Body of pancreas (tissue), 4 donors: ENCODE data around the gene ABCC1. TPM values are rescaled to one million over a fixed set of nuclear protein-coding genes. Genes with fewer than 3 reads are reported as not detected.

Source experiments
- ATAC-seq: fragments of 150-250 bp; one replicate; pipeline ENCODE4 v1.9.1; 2016
- DNase-seq, 4 donors: peaks; one replicate each; pipeline ENCODE4 v3.0.0-alpha.2; 2019
- H3K27ac ChIP-seq, 4 donors: fragments of 200-600 bp; sonication (generic); 1 replicate in 3 of 4; 2 replicates in 1 of 4; pipeline versions ENCODE4 v1.5.1 to v1.6.1; 2016 to 2019; ENCODE audit warnings: mild to moderate bottlenecking in 1 of 4, mixed read lengths in 1 of 4, moderate library complexity in 1 of 4
- H3K27me3 ChIP-seq, 2 donors: fragments of 200-600 bp; sonication (generic); one replicate each; pipeline ENCODE4 v1.6.0; 2016; ENCODE audit warnings: mild to moderate bottlenecking in 1 of 2
- H3K36me3 ChIP-seq, 2 donors: fragments of 200-600 bp; sonication (generic); replicated peaks in 1 of 2; 2 replicates each; pipeline ENCODE4 v1.5.1; 2016; ENCODE audit warnings: low read depth in 2 of 2; ENCODE audit not compliant: insufficient read depth in 1 of 2
- H3K4me1 ChIP-seq: fragments of 200-600 bp; sonication (generic); one replicate; pipeline ENCODE4 v1.6.0; 2016
- H3K4me3 ChIP-seq, 2 donors: fragments of 200-600 bp; sonication (generic); 1 replicate in 1 of 2; 2 replicates in 1 of 2; pipeline ENCODE4 v1.5.1; 2016 to 2019
- H3K9me3 ChIP-seq, 3 donors: fragments of 200-600 bp; sonication (generic); 1 replicate in 2 of 3; 2 replicates in 1 of 3; pipeline ENCODE4 v1.5.1; 2016
- POLR2A ChIP-seq, 3 donors: fragments of 450-650 bp; IDR thresholded peaks; one replicate each; pipeline ENCODE4 v1.6.1; 2016; ENCODE audit warnings: antibody characterized with exemption in 3 of 3, mild to moderate bottlenecking in 2 of 3
- WGBS, 2 donors: methylation state at CpG; one replicate each; pipeline ENCODE4 v1.1.5; 2017; 5-methylcytosine and 5-hydroxymethylcytosine counted together
- intact Hi-C: fragments of 100-400 bp; cut with DNase I; formaldehyde crosslinking; loops from one replicate; pipeline ENCODE4 v1.15.1; 2023
- total RNA-seq, 2 donors: library from RNA; depleted of rRNA; stranded (reverse); fragments of >200 nt; gene quantifications; one replicate each; pipeline ENCODE4 v1.1.0, GENCODE V29; 2016
- TF ChIP-seq, protein P1 (sequence below), 7 experiments: fragments of 450-650 bp in 4 of 7; fragments of 200-600 bp in 3 of 7; sonication (generic) in 3 of 7; IDR thresholded peaks; one replicate each; pipeline ENCODE4 v1.5.1; 2016 to 2019; ENCODE audit warnings: antibody characterized with exemption in 7 of 7

ABCC1 gene
- total RNA-seq, 2 donors from 2014 or later, result 12.7 to 23.1 TPM

- Histone ChIP-seq H3K4me3 (no peak overlapping the region), H3K27me3 (no peaks in the 10 kb centered on the region), H3K4me1 (peaks cover 10% of the 10 kb centered on the region), H3K9me3 (no peaks in the 10 kb centered on the region), H3K27ac (no peak overlapping the region), H3K36me3 (no peaks in the 10 kb centered on the region)
- TF ChIP-seq, protein P1, sequence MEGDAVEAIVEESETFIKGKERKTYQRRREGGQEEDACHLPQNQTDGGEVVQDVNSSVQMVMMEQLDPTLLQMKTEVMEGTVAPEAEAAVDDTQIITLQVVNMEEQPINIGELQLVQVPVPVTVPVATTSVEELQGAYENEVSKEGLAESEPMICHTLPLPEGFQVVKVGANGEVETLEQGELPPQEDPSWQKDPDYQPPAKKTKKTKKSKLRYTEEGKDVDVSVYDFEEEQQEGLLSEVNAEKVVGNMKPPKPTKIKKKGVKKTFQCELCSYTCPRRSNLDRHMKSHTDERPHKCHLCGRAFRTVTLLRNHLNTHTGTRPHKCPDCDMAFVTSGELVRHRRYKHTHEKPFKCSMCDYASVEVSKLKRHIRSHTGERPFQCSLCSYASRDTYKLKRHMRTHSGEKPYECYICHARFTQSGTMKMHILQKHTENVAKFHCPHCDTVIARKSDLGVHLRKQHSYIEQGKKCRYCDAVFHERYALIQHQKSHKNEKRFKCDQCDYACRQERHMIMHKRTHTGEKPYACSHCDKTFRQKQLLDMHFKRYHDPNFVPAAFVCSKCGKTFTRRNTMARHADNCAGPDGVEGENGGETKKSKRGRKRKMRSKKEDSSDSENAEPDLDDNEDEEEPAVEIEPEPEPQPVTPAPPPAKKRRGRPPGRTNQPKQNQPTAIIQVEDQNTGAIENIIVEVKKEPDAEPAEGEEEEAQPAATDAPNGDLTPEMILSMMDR (IDR thresholded peaks at IDR 0.05), result no peak
- no peak for TF ChIP-seq POLR2A (IDR thresholded peaks at IDR 0.05)
- WGBS, 2 donors, result 95 to 98% methylated on average over 5 to 11 of the region's 11 CpGs
- intact Hi-C loops, result no loop called here
- ATAC-seq (no peak), DNase-seq (no peak)
These were observed 60.0 kb downstream of the ABCC1 start for GRCh38 chr16:16009401-16009800.

DNA sequence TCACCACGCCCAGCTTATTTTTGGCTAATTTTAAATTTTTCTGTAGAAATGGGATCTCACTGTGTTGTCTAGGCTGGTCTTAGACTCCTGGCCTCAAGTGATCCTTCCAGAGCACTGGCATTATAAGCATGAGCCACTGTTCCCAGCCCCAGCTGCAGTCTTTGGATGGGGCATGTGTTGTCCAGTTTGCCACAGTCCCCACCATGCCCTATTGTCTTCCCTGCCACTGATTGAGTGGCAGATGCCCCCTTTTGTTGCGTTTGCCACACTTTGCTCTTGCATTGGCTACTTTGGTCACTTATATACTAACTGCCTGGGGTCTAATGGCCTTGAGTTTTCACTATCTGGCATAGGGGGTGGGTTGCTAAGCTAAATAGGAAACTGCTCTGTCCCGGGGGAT lies 60.8 kb downstream of the ABCC1 start:
- Histone ChIP-seq H3K4me3 (no peak overlapping the region), H3K27me3 (no peaks in the 10 kb centered on the region), H3K4me1 (peaks cover 10% of the 10 kb centered on the region), H3K36me3 (no peaks in the 10 kb centered on the region), H3K9me3 (no peaks in the 10 kb centered on the region), H3K27ac (no peak overlapping the region)
- WGBS, 2 donors, result 91 to 92% methylated on average over 3 of the region's 3 CpGs
- DNase-seq (no peak), ATAC-seq (no peak)
- TF ChIP-seq POLR2A (IDR thresholded peaks at IDR 0.05), result no peak
- TF ChIP-seq, protein P1 (IDR thresholded peaks at IDR 0.05), result no peak
- intact Hi-C loops, result no loop called here

- intact Hi-C loops, result no loop called here
- H3K4me1 ChIP-seq, result peaks cover 9% of the 10 kb centered on the region
- no peaks in the 10 kb centered on the region for H3K9me3 ChIP-seq
- no peak overlapping the region for H3K4me3 ChIP-seq
- 91 to 94% methylated on average over 5 of the region's 5 CpGs for WGBS, 2 donors
- ATAC-seq (no peak), DNase-seq (no peak)
- H3K27ac ChIP-seq, result no peak overlapping the region
- H3K36me3 ChIP-seq, result no peaks in the 10 kb centered on the region
- no peaks in the 10 kb centered on the region for H3K27me3 ChIP-seq
- TF ChIP-seq POLR2A (IDR thresholded peaks at IDR 0.05), result no peak
- TF ChIP-seq, protein P1 (IDR thresholded peaks at IDR 0.05), result no peak
These were observed 62.7 kb downstream of the ABCC1 start for GRCh38 chr16:16012144-16012543.

GRCh38 chr16:16013812-16014211 lies 64.4 kb downstream of the ABCC1 start:
- no peak for ATAC-seq
- TF ChIP-seq, protein P1 (IDR thresholded peaks at IDR 0.05), result no peak
- no peak for TF ChIP-seq POLR2A (IDR thresholded peaks at IDR 0.05)
- intact Hi-C loops, result no loop called here
- Histone ChIP-seq H3K27ac (no peak overlapping the region), H3K27me3 (no peaks in the 10 kb centered on the region), H3K4me3 (no peak overlapping the region), H3K9me3 (no peaks in the 10 kb centered on the region), H3K36me3 (no peaks in the 10 kb centered on the region), H3K4me1 (peaks cover 9% of the 10 kb centered on the region)
- 97 to 98% methylated on average over 6 of the region's 6 CpGs for WGBS, 2 donors
- no peak for DNase-seq
